Naive thymus-derived CD4-positive, alpha-beta T cell (primary cell): Measurements from ENCODE around the gene ZIC2. TPM values are rescaled to one million over a fixed set of nuclear protein-coding genes. Genes with fewer than 3 reads are reported as not detected.

Experiments used
- ATAC-seq: fragments of 150-1000 bp; cut with Tn5 transposase; 2 replicates; pipeline ENCODE4 v1.10.0; 2021; ENCODE audit warnings: mild to moderate bottlenecking, moderate library complexity
- CTCF ChIA-PET: fragments of 350-600 bp; sonication (Branson Sonifier 250); formaldehyde crosslinking; loops from one replicate; lab custom pipeline; 2021; ENCODE audit warnings: antibody characterized with exemption; lab: Charles Lee
- POLR2A ChIA-PET: fragments of 350-600 bp; sonication (Branson Sonifier 250); formaldehyde crosslinking; loops from one replicate; lab custom pipeline; 2021; ENCODE audit warnings: antibody characterized with exemption, inconsistent platforms; lab: Charles Lee
- DNase-seq, 9 donors: peaks; one replicate each; pipeline versions ENCODE4 v3.0.0 to v3.0.0-alpha.2; 2020 to 2022; ENCODE audit warnings: mixed read lengths in 1 of 9
- H3K27ac ChIP-seq: one replicate; pipeline ENCODE4 v1.7.0; 2013; ENCODE audit warnings: mild to moderate bottlenecking, low read depth, low read length, moderate library complexity
- H3K27me3 ChIP-seq, 2 donors: one replicate each; pipeline ENCODE4 v1.7.0; 2013; ENCODE audit warnings: low read length in 2 of 2, mild to moderate bottlenecking in 2 of 2, moderate library complexity in 2 of 2; ENCODE audit not compliant: control insufficient read depth in 2 of 2, insufficient read depth in 2 of 2
- H3K36me3 ChIP-seq, 3 experiments: 1 replicate in 2 of 3; 2 replicates in 1 of 3; pipeline ENCODE4 v1.7.0; 2013; ENCODE audit warnings: low read length in 3 of 3, mild to moderate bottlenecking in 3 of 3, moderate library complexity in 1 of 3; ENCODE audit not compliant: insufficient read depth in 3 of 3, control insufficient read depth in 2 of 3
- H3K4me1 ChIP-seq, 2 donors: one replicate each; pipeline ENCODE4 v1.7.0; 2013; ENCODE audit warnings: low read length in 2 of 2, mild to moderate bottlenecking in 2 of 2, moderate library complexity in 1 of 2; ENCODE audit not compliant: control insufficient read depth in 2 of 2, insufficient read depth in 2 of 2
- H3K4me3 ChIP-seq: 2 replicates; pipeline ENCODE4 v1.7.0; 2013; ENCODE audit warnings: mild to moderate bottlenecking, low read length
- H3K9me3 ChIP-seq, 3 experiments: 1 replicate in 2 of 3; 2 replicates in 1 of 3; pipeline ENCODE4 v1.7.0; 2013; ENCODE audit warnings: low read length in 3 of 3; ENCODE audit not compliant: control insufficient read depth in 2 of 3
- H3K27ac Mint-ChIP-seq, 9 donors: one replicate each; pipeline ENCODE4 v1.8.0; 2020 to 2022; ENCODE audit warnings: mixed read lengths in 9 of 9, mild to moderate bottlenecking in 8 of 9, moderate library complexity in 5 of 9, inconsistent platforms in 2 of 9
- H3K27me3 Mint-ChIP-seq, 5 donors: one replicate each; pipeline ENCODE4 v1.8.0; 2021 to 2022; ENCODE audit warnings: mixed read lengths in 5 of 5, mild to moderate bottlenecking in 1 of 5
- H3K36me3 Mint-ChIP-seq, 5 donors: one replicate each; pipeline ENCODE4 v1.8.0; 2020 to 2022; ENCODE audit warnings: mixed read lengths in 5 of 5, mild to moderate bottlenecking in 3 of 5, inconsistent platforms in 1 of 5
- H3K4me1 Mint-ChIP-seq, 7 donors: one replicate each; pipeline ENCODE4 v1.8.0; 2020 to 2022; ENCODE audit warnings: mixed read lengths in 7 of 7, mild to moderate bottlenecking in 3 of 7, inconsistent platforms in 1 of 7
- H3K4me3 Mint-ChIP-seq, 10 donors: one replicate each; pipeline ENCODE4 v1.8.0; 2020 to 2022; ENCODE audit warnings: mild to moderate bottlenecking in 10 of 10, mixed read lengths in 10 of 10, moderate library complexity in 6 of 10, inconsistent platforms in 2 of 10
- H3K9me3 Mint-ChIP-seq, 11 donors: one replicate each; pipeline ENCODE4 v1.8.0; 2020 to 2022; ENCODE audit warnings: mixed read lengths in 11 of 11, mild to moderate bottlenecking in 4 of 11, inconsistent platforms in 1 of 11, moderate library complexity in 1 of 11
- intact Hi-C, 2 donors: fragments of 100-400 bp; cut with micrococcal nuclease; formaldehyde crosslinking; loops; one replicate each; pipeline ENCODE4 v1.15.1; 2023
- polyA plus RNA-seq, 2 donors: library from polyadenylated mRNA; unstranded; fragments of 300-500 nt; fragmentation: Illumina TruSeq; gene quantifications; one replicate each; pipeline ENCODE4 v1.2.3, GENCODE V29; 2021
- total RNA-seq, 6 experiments: library from RNA in 5 of 6; stranded (reverse) in 5 of 6; gene quantifications; 1 replicate in 5 of 6; 2 replicates in 1 of 6; pipeline ENCODE4 v1.2.3 and lab custom pipeline; 2021 to 2026

Gene ZIC2
- total and polyA plus RNA-seq, 7 experiments from 2014 or later, result 0.51 TPM; not detected in 6

- Histone ChIP-seq H3K9me3 (peaks cover 0 to 38% (median 0%) of the 10 kb centered on the region in 3 experiments), H3K27me3 (peaks cover 47 to 79% of the 10 kb centered on the region in 2 donors), H3K27ac (no peak overlapping the region), H3K36me3 (no peaks in the 10 kb centered on the region), H3K4me3 (no peak overlapping the region), H3K4me1 (peaks cover 0 to 10% of the 10 kb centered on the region in 2 donors)
- DNase-seq (peak in 2 of 9 donors; percentile 17 to 37), ATAC-seq (peak; percentile 22)
- peaks cover 3 to 58% (median 28%) of the 10 kb centered on the region in 11 donors for H3K9me3 Mint-ChIP-seq
- ChIA-PET POLR2A (interaction anchor here (0.7 to 1.2 kb wide), 3 partner anchors 9 to 10 kb away, joined by 3 to 4 read pairs (median 3); partner anchors contain the start of gene ZIC2), CTCF (interaction anchor here (0.9 kb wide), 1 partner anchor 16 kb away, joined by 4 read pairs; no protein-coding TSS in a partner anchor)
- peaks cover 65 to 79% (median 68%) of the 10 kb centered on the region in 5 donors for H3K27me3 Mint-ChIP-seq
- H3K4me1 Mint-ChIP-seq, result peaks cover 18 to 34% (median 25%) of the 10 kb centered on the region in 7 donors
- H3K27ac Mint-ChIP-seq, result peak overlapping the region in 2 of 9 donors; percentile 57 to 82
- H3K36me3 Mint-ChIP-seq, result peaks cover 0 to 28% (median 3%) of the 10 kb centered on the region in 5 donors
- intact Hi-C loops, result loop anchor here in 1 of 2 donors (1.0 to 10.0 kb wide), 4 partner anchors 9 to 614 kb away; partner anchors contain the start of genes GGACT and PCCA
- H3K4me3 Mint-ChIP-seq, result peak overlapping the region in 9 of 10 donors; percentile 48 to 76 (median 62)
These were observed 10.7 kb upstream of the ZIC2 start for GRCh38 chr13:99970651-99971575.

GRCh38 chr13:99971576-99972189 lies 9.9 kb upstream of the ZIC2 start, which contains the start of gene ZIC5:
TSS of gene ZIC5 (minus strand) at chr13:99971767. CDS start at chr13:99971603, 164 bp downstream.
- Mint-ChIP-seq H3K36me3 (peaks cover 0 to 28% (median 3%) of the 10 kb centered on the region in 5 donors), H3K4me1 (peaks cover 18 to 34% (median 25%) of the 10 kb centered on the region in 7 donors), H3K9me3 (peaks cover 3 to 66% (median 36%) of the 10 kb centered on the region in 11 donors), H3K27ac (peak within 1 kb of the TSS in 8 of 9 donors; percentile 41 to 88 (median 82)), H3K27me3 (peaks cover 65 to 79% (median 68%) of the 10 kb centered on the region in 5 donors), H3K4me3 (peak within 1 kb of the TSS; percentile 49 to 80 (median 68))
- H3K36me3 ChIP-seq, result no peaks in the 10 kb centered on the region
- POLR2A ChIA-PET, result no interaction called here
- H3K27me3 ChIP-seq, result peaks cover 44 to 75% of the 10 kb centered on the region in 2 donors
- H3K27ac ChIP-seq, result no peak within 1 kb of the TSS
- H3K4me1 ChIP-seq, result peaks cover 0 to 10% of the 10 kb centered on the region in 2 donors
- no peak for ATAC-seq
- intact Hi-C loops, result loop anchor here in 1 of 2 donors (2.0 to 10.0 kb wide), 4 partner anchors 17 to 613 kb away; partner anchors contain the start of genes GGACT and PCCA
- H3K4me3 ChIP-seq, result no peak within 1 kb of the TSS
- peak in 1 of 9 donors; percentile 17 for DNase-seq
- H3K9me3 ChIP-seq, result peaks cover 0 to 44% (median 0%) of the 10 kb centered on the region in 3 experiments
- CTCF ChIA-PET, result no interaction called here

DNA sequence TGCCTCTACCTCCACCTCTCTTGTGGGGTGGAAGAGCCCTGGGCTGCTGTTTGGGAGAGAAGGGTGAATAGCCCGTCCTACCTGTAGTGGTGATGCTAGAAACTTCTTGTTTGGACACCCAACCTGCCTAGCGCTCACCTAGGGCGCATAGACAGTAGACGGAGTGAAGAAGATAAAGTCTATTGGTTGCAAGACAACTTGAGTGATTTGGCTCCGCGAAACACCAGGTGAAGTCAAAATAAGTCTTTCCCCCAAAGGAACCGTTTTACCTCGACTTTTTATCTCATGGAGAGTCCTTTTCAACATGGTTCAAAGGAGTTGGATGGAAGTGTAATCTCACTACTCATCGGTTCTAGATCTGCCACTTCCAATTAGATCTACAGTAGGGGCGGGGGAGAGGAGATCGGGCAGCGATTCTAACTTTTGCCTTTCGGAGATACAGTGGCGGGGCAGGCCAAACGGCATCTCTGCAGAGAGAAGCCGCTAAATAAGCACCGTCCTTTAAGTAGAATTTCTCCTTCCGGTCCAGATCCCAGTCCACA lies 9.3 kb upstream of the ZIC2 start:
- peaks cover 0 to 10% of the 10 kb centered on the region in 2 donors for H3K4me1 ChIP-seq
- peak in 1 of 9 donors; percentile 24 for DNase-seq
- intact Hi-C loops, result loop anchor here in 1 of 2 donors (2.0 to 10.0 kb wide), 4 partner anchors 17 to 613 kb away; partner anchors contain the start of genes GGACT and PCCA
- peaks cover 0 to 28% (median 3%) of the 10 kb centered on the region in 5 donors for H3K36me3 Mint-ChIP-seq
- H3K27ac Mint-ChIP-seq, result peak overlapping the region in 8 of 9 donors; percentile 41 to 88 (median 82)
- H3K4me1 Mint-ChIP-seq, result peaks cover 18 to 34% (median 25%) of the 10 kb centered on the region in 7 donors
- ChIA-PET CTCF (no interaction called here), POLR2A (no interaction called here)
- H3K4me3 ChIP-seq, result no peak overlapping the region
- peak overlapping the region; percentile 24 to 80 (median 66) for H3K4me3 Mint-ChIP-seq
- H3K27me3 ChIP-seq, result peaks cover 47 to 77% of the 10 kb centered on the region in 2 donors
- no peak overlapping the region for H3K27ac ChIP-seq
- peaks cover 0 to 49% (median 0%) of the 10 kb centered on the region in 3 experiments for H3K9me3 ChIP-seq
- H3K27me3 Mint-ChIP-seq, result peaks cover 68 to 80% (median 69%) of the 10 kb centered on the region in 5 donors
- no peak for ATAC-seq
- peaks cover 3 to 71% (median 41%) of the 10 kb centered on the region in 11 donors for H3K9me3 Mint-ChIP-seq
- H3K36me3 ChIP-seq, result no peaks in the 10 kb centered on the region

GRCh38 chr13:99973163-99973807 lies 8.3 kb upstream of the ZIC2 start:
- peaks cover 0 to 74% (median 45%) of the 10 kb centered on the region in 11 donors for H3K9me3 Mint-ChIP-seq
- intact Hi-C loops, result loop anchor here in 1 of 2 donors (1.0 to 10.0 kb wide), 5 partner anchors 10 to 612 kb away; partner anchors contain the start of genes GGACT and PCCA
- peak overlapping the region in 6 of 9 donors; percentile 4 to 93 (median 61) for H3K27ac Mint-ChIP-seq
- H3K9me3 ChIP-seq, result peaks cover 0 to 57% (median 0%) of the 10 kb centered on the region in 3 experiments
- H3K36me3 ChIP-seq, result no peaks in the 10 kb centered on the region
- peak in 1 of 9 donors; percentile 16 for DNase-seq
- H3K4me1 Mint-ChIP-seq, result peaks cover 10 to 32% (median 23%) of the 10 kb centered on the region in 7 donors
- CTCF ChIA-PET, result no interaction called here
- peaks cover 0 to 29% (median 3%) of the 10 kb centered on the region in 5 donors for H3K36me3 Mint-ChIP-seq
- peak overlapping the region in 5 of 10 donors; percentile 23 to 71 (median 40) for H3K4me3 Mint-ChIP-seq
- POLR2A ChIA-PET, result interaction anchor here (0.6 to 1.3 kb wide), 4 partner anchors 12 to 23 kb away, joined by 3 to 4 read pairs (median 4); no protein-coding TSS in a partner anchor
- H3K27ac ChIP-seq, result no peak overlapping the region
- H3K27me3 Mint-ChIP-seq, result peaks cover 71 to 83% (median 72%) of the 10 kb centered on the region in 5 donors
- H3K4me3 ChIP-seq, result no peak overlapping the region
- peaks cover 52 to 80% of the 10 kb centered on the region in 2 donors for H3K27me3 ChIP-seq
- peaks cover 0 to 13% of the 10 kb centered on the region in 2 donors for H3K4me1 ChIP-seq
- ATAC-seq, result no peak

- peaks cover 0 to 16% of the 10 kb centered on the region in 2 donors for H3K4me1 ChIP-seq
- DNase-seq, result peak in 1 of 9 donors; percentile 15
- CTCF ChIA-PET, result no interaction called here
- H3K4me3 ChIP-seq, result no peak overlapping the region
- Mint-ChIP-seq H3K27ac (peak overlapping the region in 6 of 9 donors; percentile 4 to 93 (median 61)), H3K4me1 (peaks cover 10 to 36% (median 28%) of the 10 kb centered on the region in 7 donors), H3K36me3 (peaks cover 0 to 29% (median 3%) of the 10 kb centered on the region in 5 donors), H3K9me3 (peaks cover 0 to 80% (median 45%) of the 10 kb centered on the region in 11 donors), H3K4me3 (peak overlapping the region in 3 of 10 donors; percentile 2 to 71 (median 50)), H3K27me3 (peaks cover 75 to 87% (median 78%) of the 10 kb centered on the region in 5 donors)
- H3K27me3 ChIP-seq, result peaks cover 54 to 80% of the 10 kb centered on the region in 2 donors
- POLR2A ChIA-PET, result interaction anchor here (0.6 to 1.3 kb wide), 6 partner anchors 10 to 23 kb away, joined by 3 to 4 read pairs (median 4); no protein-coding TSS in a partner anchor
- H3K9me3 ChIP-seq, result peaks cover 0 to 57% (median 0%) of the 10 kb centered on the region in 3 experiments
- intact Hi-C loops, result loop anchor here (1.0 to 10.0 kb wide), 7 partner anchors 9 to 611 kb away; partner anchors contain the start of genes GGACT (in 1 of the 2) and PCCA (in 1 of the 2)
- H3K36me3 ChIP-seq, result no peaks in the 10 kb centered on the region
- no peak overlapping the region for H3K27ac ChIP-seq
- no peak for ATAC-seq
These were observed 7.8 kb upstream of the ZIC2 start for GRCh38 chr13:99973808-99974185.
